GM21515 (cell line): ENCODE results near the gene KLHL41.
A peak's percentile ranks its signal among the peaks of the same experiment; 100 is the strongest.

Experiments used
- ATAC-seq: cut with Tn5 transposase; IDR thresholded peaks from one replicate; pipeline ENCODE4 v1.9.1; 2021; ENCODE audit not compliant: unreplicated experiment

Gene KLHL41

DNA sequence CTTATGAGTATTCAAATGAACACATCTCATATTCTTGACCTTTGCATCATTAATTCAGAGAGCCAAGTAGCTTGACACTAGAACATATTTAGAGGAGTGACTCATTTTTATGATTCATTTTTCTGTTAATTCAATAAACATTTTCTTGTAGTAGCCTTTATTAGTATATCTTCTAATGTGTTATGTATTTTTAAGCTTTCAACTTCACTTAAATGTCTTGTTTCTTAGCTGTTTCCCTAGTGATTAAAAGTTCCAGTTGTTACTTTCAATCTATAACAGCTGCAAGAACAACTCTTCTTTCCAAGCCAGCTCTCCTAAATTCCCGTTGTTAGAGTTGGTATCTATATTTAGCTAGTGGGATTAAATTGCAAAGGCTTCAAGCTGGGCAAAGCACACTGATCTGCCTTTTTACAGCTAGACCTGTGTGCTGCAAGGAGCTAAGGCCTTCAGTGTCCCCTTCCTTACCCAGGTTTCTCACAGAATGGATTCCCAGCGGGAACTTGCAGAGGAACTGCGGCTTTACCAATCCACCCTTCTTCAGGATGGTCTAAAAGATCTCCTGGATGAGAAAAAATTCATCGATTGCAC is at the start of gene KLHL41:
TSS of gene KLHL41 (plus strand) at position 405 of the 588 bp plus-strand sequence. CDS start at position 482, 77 bp downstream.
- no peak for ATAC-seq

- ATAC-seq = no peak
Observed at GRCh38 chr2:169461143-169461542, 48.4 kb upstream of the KLHL41 start.

- no peak for ATAC-seq
Observed at GRCh38 chr2:169462896-169463695, 46.4 kb upstream of the KLHL41 start.

DNA sequence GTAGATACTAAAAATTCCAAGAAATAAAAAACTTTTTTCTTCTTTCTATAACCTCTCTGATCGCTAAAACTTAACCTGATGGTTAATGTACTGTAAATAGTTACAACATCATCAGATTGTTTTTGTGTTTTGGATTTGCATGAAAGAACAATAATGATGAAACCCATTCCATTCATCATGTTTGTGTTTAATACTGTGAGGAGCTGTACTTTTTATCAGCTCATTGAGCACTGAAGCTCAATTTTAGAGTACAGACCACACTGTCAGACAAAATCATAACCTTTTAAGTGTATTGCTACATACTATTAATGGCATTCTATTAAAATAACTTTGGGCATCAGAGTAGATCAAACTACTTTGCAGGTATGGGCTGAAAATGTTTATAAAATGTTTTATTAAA is 45.0 kb upstream of the KLHL41 start:
- no peak for ATAC-seq

- ATAC-seq = no peak
Observed at GRCh38 chr2:169464882-169465281, 44.6 kb upstream of the KLHL41 start.

DNA sequence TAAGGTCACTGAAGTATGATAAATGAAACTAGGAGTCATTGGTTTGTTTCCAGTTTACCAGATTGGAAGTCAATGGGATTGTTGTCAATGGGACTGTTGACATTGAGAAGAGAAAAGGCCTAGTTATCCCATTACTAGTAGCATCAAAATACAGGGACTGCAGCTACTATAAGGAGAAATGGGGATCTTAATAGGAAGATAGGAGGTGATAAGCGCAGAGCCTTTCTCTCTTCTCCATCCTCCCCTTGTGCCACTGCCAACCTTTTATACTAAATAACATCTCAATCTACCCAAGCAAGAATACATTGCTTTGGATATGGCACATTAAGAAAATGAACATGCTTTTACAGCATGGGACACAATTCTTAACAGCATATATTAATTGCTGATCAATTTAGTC is 40.7 kb upstream of the KLHL41 start:
- ATAC-seq = no peak

GRCh38 chr2:169469952-169470572 is 39.4 kb upstream of the KLHL41 start:
- ATAC-seq = no peak

- no peak for ATAC-seq
Observed at GRCh38 chr2:169472249-169472648, 37.3 kb upstream of the KLHL41 start.

GRCh38 chr2:169476459-169476858 is 33.0 kb upstream of the KLHL41 start:
- ATAC-seq = no peak

DNA sequence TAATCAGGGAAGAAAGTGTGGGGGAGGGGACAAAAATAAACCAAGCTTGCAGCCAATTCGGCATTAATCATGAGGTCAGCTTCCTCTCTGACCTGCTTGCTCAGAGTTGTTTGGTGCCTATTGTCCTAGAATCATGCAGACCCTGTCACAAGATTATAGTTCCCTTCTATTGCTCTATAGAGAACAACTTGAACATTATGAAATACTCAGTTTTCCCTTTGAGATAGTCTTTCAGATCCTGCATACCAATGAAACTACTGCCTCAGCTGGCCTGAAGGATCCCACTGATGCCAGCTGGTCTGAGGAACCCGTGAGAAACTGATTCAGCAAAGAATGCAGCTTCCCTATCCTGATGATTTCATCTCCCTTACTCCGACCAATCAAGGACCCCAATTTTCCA is 31.2 kb upstream of the KLHL41 start:
- no peak for ATAC-seq

DNA sequence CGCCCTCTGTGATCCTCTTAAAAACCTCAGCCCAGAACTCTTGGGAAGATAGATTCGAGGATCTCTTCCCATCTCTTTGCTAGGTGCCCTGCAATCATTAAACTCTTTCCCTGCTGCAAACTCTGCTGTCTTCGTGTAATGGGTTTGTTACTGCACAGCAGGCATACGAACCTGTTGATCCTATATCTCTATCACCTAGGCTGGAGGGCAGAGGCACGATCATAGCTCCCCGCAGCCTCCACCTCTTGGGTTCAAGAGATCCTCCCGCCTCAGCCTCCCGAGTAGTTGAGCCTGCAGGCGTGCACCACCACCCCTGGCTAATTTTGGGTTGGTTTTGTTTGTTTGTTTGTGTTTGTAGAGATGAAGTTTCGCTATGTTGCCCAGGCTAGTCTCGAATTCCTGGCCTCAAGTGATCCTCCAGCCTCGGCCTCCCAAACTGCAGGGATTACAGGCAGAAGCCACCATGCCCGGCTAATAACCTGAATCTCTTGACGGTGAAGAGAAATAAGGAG is 30.7 kb upstream of the KLHL41 start:
- ATAC-seq = no peak

- ATAC-seq = peak; percentile 97
Observed at GRCh38 chr2:169479257-169480078, 30.0 kb upstream of the KLHL41 start, which contains the start of gene BBS5. Gene BBS5 (plus strand): TSS chr2:169479494. CDS start chr2:169479554, 60 bp downstream.

- ATAC-seq = no peak
Observed at GRCh38 chr2:169480079-169480465, 29.4 kb upstream of the KLHL41 start.

- ATAC-seq = no peak
Observed at GRCh38 chr2:169485650-169486138, 23.8 kb upstream of the KLHL41 start.

GRCh38 chr2:169486487-169486886 is 23.0 kb upstream of the KLHL41 start:
- no peak for ATAC-seq

DNA sequence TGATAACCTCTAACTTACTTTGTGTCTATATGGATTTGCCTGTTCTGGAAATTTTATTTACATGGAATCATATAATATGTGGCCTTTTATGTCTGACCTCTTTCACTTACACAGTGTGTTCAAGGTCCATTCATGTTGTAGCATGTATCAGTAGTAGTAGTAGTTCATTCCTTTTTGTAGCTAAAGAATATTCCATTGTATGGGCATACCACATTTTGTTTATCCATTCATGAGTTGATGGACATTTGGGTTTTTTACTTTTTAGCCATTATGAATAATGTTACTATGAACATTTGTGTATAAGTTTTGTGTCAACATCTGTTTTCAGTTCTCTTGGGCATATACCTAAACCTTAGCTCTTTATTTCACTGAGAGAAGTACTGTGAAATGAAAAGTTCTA is 18.7 kb upstream of the KLHL41 start:
- no peak for ATAC-seq

DNA sequence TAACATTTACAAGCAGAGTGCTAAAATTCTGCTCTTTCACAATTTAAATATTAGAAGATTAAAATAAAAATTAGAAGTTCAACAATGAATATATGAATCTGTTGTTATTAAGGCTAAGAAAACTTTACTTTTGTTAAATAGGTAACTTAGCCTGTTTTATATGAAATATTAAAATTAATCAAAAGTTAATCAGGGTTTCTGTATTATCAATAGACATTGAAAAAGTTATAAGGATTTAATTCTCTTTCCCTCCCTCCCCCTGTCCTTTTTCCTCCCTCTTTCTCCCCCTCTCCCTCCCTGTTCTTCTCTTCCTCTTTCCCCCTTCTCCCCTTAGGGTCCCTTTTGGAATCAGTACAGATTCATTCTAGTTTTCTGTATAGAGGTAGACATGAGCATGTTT is 18.1 kb upstream of the KLHL41 start:
- no peak for ATAC-seq

DNA sequence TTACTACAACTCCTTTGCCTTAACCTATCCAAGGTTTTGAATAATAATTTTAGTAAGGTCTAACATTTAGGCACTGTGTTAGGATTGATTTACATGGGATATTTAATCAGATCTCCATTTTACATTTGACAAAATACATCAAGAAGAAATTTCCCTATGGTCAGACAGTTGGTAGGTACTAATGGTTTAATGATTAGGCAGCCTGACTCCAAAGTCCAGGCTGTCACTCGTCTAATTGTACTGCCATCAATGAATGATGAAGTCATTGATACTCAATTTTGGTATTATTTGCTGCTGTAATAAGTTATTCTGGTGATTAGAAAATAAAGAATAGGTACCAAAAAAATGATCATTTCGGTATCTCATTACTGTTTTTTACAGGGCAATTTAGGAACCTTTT is 16.1 kb upstream of the KLHL41 start:
- ATAC-seq = no peak

- ATAC-seq = no peak
Observed at GRCh38 chr2:169495310-169495928, 14.1 kb upstream of the KLHL41 start.

- no peak for ATAC-seq
Observed at GRCh38 chr2:169504651-169505050, 4.9 kb upstream of the KLHL41 start.
